ENCODE results near the gene SCLY. TPM values are rescaled to one million over a fixed set of nuclear protein-coding genes. Genes with fewer than 3 reads are reported as not detected.
"Not testable (repeated sequence)": the region's sequence is repeated elsewhere in the genome, so short reads cannot be mapped to it uniquely, and the experiment has no call there.

SCLY gene
- polyA plus RNA-seq, 2 of the 4 experiments (the other 2 are of a cell fraction), result 19.0 to 28.3 TPM

GRCh38 chr2:238114331-238114841 is 53.6 kb downstream of the SCLY start (continued):
- TF ChIP-seq TFCP2L1 (CRISPR knock-in tag; IDR thresholded peaks at IDR 0.05), result no peak

- TF ChIP-seq RNF2 (IDR thresholded peaks at IDR 0.05; ENCODE audit: borderline replicate concordance, low read depth) (no peak), ZSCAN20 (CRISPR knock-in tag; IDR thresholded peaks at IDR 0.05) (no peak), HES2 (IDR thresholded peaks at IDR 0.05) (no peak), RCOR1 (IDR thresholded peaks at IDR 0.05; ENCODE audit: low read depth, low read length) (no peak), POLR2A (IDR thresholded peaks at IDR 0.05; ENCODE audit: low read length) (no peak), E2F6 (IDR thresholded peaks at IDR 0.05; ENCODE audit: borderline replicate concordance, low read depth) (no peak), ESRRA (IDR thresholded peaks at IDR 0.05; ENCODE audit: borderline replicate concordance, low read length) (no peak), CBX2 (IDR thresholded peaks at IDR 0.05; ENCODE audit: borderline replicate concordance, low read depth) (no peak), KDM1A (IDR thresholded peaks at IDR 0.05; ENCODE audit: low read depth) (no peak), NFE2L2 (conservative IDR thresholded peaks at IDR 0.05; ENCODE audit: low read length) (no peak), RARB (CRISPR knock-in tag; IDR thresholded peaks at IDR 0.05) (no peak)
- Histone ChIP-seq H3K27ac (no peak overlapping the region), H3K4me2 (no peak overlapping the region), H3K4me3 (no peak overlapping the region), H3K9me3 (peaks cover 20% of the 10 kb centered on the region), H3K4me1 (no peaks in the 10 kb centered on the region)
- WGBS (ENCODE audit: missing lambda C conversion rate), result 61% methylated on average over 23 of the region's 32 CpGs
- DNase-seq (ENCODE audit: low read depth in 1 of 2, low spot score in 1 of 2) (no peak), FAIRE-seq (no peak), ATAC-seq (0 out of 6 replicates have a peak, but pooled peaks of 1 of the 2 experiments have one; percentile 31)
- ChIA-PET CTCF (interaction anchor here (0.7 to 1.4 kb wide), 4 partner anchors 9 to 254 kb away, joined by 3 read pairs; no protein-coding TSS in a partner anchor), POLR2A (no interaction called here)
Measured at GRCh38 chr2:238114851-238115660, 54.3 kb downstream of the SCLY start.

- H3K4me1 ChIP-seq; POLR2A ChIA-PET; ATAC-seq; DNase-seq (ENCODE audit: low read depth in 1 of 2, low spot score in 1 of 2); FAIRE-seq; H3K4me3 ChIP-seq; H3K4me2 ChIP-seq; H3K27ac ChIP-seq: not testable (repeated sequence)
- peaks cover 20% of the 10 kb centered on the region for H3K9me3 ChIP-seq
- 75% methylated on average over 11 of the region's 12 CpGs for WGBS (ENCODE audit: missing lambda C conversion rate)
- CTCF ChIA-PET, result interaction anchor here (0.9 to 1.2 kb wide), 2 partner anchors 45 to 255 kb away, joined by 3 read pairs; no protein-coding TSS in a partner anchor
Measured at GRCh38 chr2:238115709-238116108, 54.9 kb downstream of the SCLY start.

- ChIA-PET CTCF (interaction anchor here (0.9 kb wide), 1 partner anchor 255 kb away, joined by 3 read pairs; no protein-coding TSS in a partner anchor), POLR2A (no interaction called here)
- H3K27ac ChIP-seq, result no peak overlapping the region
- no peak for TF ChIP-seq NFE2L2 (conservative IDR thresholded peaks at IDR 0.05; ENCODE audit: low read length)
- TF ChIP-seq ZFP36 (IDR thresholded peaks at IDR 0.05; ENCODE audit: borderline replicate concordance, partially characterized antibody), result no peak
- TF ChIP-seq HMGXB4 (CRISPR knock-in tag; IDR thresholded peaks at IDR 0.05; ENCODE audit: borderline replicate concordance), result no peak
- no peak for TF ChIP-seq HOXB13 (CRISPR knock-in tag; IDR thresholded peaks at IDR 0.05; ENCODE audit: low read depth)
- DNase-seq (ENCODE audit: low read depth in 1 of 2, low spot score in 1 of 2) (no peak), FAIRE-seq (no peak), ATAC-seq (no peak)
- H3K9me3 ChIP-seq, result peaks cover 20% of the 10 kb centered on the region
- 63% methylated on average over 12 of the region's 21 CpGs for WGBS (ENCODE audit: missing lambda C conversion rate)
- H3K4me3 ChIP-seq, result no peak overlapping the region
- H3K4me1 ChIP-seq, result no peaks in the 10 kb centered on the region
- H3K4me2 ChIP-seq, result no peak overlapping the region
Measured at GRCh38 chr2:238116298-238117198, 55.7 kb downstream of the SCLY start.
